Central memory CD4-positive, alpha-beta T cell (primary cell): ENCODE measurements around the gene SUPT4H1.

Source experiments
- DNase-seq: peaks from one replicate; pipeline ENCODE4 v3.0.0; 2022

SUPT4H1 gene

GRCh38 chr17:58316260-58316960 is 35.6 kb downstream of the SUPT4H1 start:
- DNase-seq: no peak

- no peak for DNase-seq
Measured at GRCh38 chr17:58315750-58316149, 36.3 kb downstream of the SUPT4H1 start.

- no peak for DNase-seq
Measured at GRCh38 chr17:58315281-58315711, 36.7 kb downstream of the SUPT4H1 start.

- no peak for DNase-seq
Measured at GRCh38 chr17:58314706-58315015, 37.3 kb downstream of the SUPT4H1 start.

GRCh38 chr17:58313815-58314705 is 37.9 kb downstream of the SUPT4H1 start:
- no peak for DNase-seq

GRCh38 chr17:58312829-58313228 is 39.2 kb downstream of the SUPT4H1 start:
- no peak for DNase-seq

- DNase-seq: no peak
Measured at GRCh38 chr17:58312021-58312630, 39.9 kb downstream of the SUPT4H1 start.

- DNase-seq: no peak
Measured at GRCh38 chr17:58311429-58311894, 40.5 kb downstream of the SUPT4H1 start.

GRCh38 chr17:58310511-58311428 is 41.2 kb downstream of the SUPT4H1 start:
- DNase-seq: no peak

- DNase-seq: no peak
Measured at GRCh38 chr17:58309918-58310259, 42.1 kb downstream of the SUPT4H1 start.

- no peak for DNase-seq
Measured at GRCh38 chr17:58308985-58309917, 42.8 kb downstream of the SUPT4H1 start.

- no peak for DNase-seq
Measured at GRCh38 chr17:58308173-58308984, 43.6 kb downstream of the SUPT4H1 start.

GRCh38 chr17:58307468-58308172 is 44.4 kb downstream of the SUPT4H1 start:
- DNase-seq: no peak

GRCh38 chr17:58306131-58306951 is 45.7 kb downstream of the SUPT4H1 start:
- no peak for DNase-seq

- no peak for DNase-seq
Measured at GRCh38 chr17:58305626-58306025, 46.4 kb downstream of the SUPT4H1 start.

GRCh38 chr17:58304750-58305486 is 47.1 kb downstream of the SUPT4H1 start:
- no peak for DNase-seq

GRCh38 chr17:58303971-58304749 is 47.8 kb downstream of the SUPT4H1 start:
- peak; percentile 57 for DNase-seq
